NCI-H69 (cell line): Measurements from ENCODE around the gene KRT9.

Experiments used
- DNase-seq: peaks from one replicate; lab custom pipeline; 2025; lab: John Stamatoyannopoulos, UW

KRT9 gene

DNA sequence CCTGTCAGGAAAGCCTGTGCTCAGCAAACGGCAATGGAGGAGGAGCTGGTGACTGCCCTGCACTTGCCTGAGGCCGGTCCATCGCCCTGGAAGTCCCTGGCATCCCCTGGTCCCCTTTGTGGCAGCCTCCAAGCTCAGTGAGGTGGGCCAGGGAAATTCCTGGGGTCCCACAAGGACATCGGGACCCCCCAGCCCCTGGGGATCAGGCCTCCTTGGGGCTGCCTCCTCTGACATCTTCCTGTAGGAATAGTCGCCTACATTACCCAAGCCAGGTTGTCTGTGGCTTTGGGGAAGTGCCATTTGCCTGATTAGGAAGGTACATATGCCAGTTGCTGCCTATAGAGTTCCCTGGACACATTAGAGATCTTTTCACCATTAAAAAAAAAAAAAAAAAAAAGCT, 7.1 kb upstream of the KRT9 start:
- peak; percentile 39 for DNase-seq

DNA sequence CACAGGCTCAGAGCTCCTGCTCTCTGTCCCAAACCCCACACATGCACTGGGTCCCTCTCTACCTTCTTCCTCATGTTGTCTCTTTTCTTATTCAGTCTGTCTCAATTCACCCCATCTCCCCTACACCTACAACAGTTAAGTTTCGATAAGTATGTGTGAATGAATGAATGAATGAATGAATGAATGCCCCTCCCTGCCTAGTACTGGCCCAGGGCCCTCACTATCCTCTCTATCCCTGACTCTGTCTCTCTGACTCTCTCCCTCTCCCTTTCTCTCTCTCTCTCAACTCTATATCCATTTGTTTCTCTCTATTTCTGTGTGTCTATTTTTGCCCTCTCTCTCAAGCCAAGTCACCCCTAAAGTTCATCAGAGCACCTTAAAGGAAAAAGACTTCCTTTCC, 6.7 kb upstream of the KRT9 start:
- no peak for DNase-seq

DNA sequence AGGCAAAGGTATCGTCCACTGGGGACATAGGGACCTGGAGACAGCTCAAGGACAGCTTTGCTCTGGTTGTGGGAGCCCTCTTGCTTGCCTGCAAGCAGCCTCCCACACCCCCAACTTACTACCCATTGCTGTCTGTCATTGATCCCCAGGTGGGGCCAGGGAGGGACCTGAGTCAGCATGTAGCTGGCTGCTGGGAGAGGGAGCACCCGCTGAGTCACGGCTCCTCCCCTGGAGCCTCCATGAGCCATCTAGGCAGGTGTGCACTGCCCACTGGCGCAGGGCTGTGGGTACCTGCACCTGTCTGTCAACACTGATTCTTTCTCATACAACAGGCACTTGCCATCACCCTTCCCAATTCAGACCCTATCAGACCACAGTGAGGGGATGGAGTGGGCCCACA, 4.9 kb upstream of the KRT9 start:
- peak; percentile 75 for DNase-seq

DNA sequence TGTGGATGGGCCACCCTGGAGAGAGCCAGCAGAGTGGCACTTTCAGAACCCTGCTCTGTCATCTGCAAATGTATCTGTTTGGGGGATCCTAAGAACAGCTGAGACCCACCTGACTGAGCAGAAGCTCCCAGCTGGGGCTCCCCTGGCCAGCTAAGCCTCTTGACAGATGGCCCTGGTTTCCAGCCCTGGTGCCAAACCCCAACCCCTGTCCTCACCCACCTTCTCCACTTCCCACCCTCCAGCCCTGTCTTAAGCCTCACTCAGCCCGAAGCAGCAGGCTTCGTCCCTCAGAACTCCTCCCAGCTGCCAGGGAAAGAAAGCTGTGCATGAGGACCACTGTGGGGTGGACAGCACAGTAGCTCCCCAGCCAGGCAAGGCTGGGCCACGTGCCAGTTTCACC, 3.5 kb upstream of the KRT9 start:
- DNase-seq: peak; percentile 47

DNA sequence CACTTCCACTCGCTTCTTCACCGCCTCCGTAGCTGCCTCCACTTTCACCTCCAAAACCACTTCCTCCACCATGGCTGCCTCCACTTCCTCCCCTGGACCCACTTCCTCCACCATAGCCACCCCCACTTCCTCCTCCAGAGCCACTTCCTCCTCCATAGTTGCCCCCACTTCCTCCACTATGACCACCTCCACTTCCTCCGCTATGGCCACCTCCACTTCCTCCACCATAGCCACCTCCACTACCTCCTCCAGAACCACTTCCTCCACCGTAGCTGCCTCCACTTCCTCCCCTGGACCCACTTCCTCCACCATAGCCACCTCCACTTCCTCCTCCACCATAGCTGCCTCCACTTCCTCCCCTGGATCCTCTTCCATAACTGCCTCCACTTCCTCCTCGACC, 4.5 kb downstream of the KRT9 start:
- no peak for DNase-seq

DNA sequence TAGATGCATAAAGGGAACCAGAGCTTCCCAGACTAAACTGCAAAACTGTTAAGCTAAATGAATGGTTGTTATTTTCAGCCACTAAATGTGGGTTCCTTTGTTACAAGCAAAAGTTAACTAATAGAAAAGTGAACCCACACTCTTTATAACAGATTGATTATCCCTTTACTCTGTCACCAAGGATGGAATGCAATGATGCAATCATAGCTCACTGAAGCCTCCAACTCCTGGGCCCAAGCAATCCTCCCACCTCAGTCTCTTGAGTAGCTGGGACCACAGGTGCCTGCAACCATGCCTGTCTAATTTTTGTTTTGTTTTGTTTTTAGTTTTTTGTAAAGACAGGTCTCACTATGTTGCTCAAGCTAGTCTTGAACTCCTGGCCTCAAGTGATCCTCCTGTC, 6.5 kb downstream of the KRT9 start:
- DNase-seq: no peak

DNA sequence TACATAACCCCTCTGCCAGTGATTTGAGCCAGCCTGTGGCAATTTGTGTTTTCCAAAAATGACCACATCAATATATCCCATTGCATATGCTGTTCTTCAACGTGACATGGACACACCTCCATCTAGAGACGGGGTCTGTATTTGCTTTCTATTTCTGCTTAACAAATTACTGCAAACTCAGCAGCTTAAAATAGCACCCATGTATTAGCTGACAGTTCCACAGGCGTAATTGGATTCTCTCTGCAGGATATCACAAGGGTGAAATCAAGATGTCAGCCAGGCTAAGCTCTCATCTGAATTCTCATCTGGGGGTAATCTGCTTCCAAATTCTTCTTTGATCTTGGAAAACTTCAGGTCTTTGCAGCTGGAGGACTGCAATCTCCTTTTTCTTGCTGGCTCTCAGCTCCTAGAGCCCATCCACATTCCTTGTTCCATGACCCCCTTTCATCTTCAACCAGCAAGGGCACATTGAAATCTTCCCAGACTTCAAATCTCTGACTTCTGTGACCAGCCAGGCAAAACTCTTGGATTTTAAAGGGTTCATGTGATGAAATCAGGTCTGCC, 8.2 kb downstream of the KRT9 start:
- DNase-seq: peak; percentile 31

DNA sequence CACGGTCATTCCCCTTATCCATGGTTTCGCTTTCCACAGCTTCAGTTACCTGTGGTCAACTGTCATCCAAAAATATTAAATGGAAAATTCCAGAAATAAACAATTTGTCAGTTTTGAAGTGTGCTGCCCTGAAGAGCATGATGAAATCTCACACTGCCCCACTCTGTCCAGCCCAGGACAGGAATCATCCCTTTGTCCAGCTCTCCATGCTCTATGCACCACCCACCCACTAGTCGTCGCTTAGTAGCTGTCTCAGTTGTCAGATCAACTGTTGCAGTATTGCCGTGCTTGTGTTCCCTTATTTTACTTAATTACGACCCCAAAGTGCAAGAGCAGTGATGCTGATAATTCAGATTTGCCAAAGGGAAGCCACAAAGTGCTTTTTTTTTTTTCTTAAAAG, 10.3 kb downstream of the KRT9 start:
- no peak for DNase-seq

DNA sequence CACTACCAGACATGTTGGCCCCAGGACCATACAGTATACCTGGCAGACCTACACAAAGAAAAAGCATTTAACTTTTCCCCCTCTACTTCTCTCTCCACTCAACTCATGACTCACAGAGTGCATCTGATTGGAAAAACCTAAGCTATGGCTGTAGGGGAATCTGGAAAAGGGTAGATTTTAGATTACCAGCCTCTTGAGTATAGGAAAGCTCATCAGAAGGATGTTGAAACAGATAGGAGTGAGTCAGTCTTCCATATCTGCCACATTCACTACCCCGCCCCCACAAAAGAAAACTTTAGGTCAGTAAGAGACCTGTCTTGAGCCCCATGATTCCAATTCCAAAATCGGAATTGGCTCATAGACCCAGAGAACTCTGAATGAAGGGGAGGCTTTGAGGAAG, 12.3 kb downstream of the KRT9 start:
- no peak for DNase-seq

DNA sequence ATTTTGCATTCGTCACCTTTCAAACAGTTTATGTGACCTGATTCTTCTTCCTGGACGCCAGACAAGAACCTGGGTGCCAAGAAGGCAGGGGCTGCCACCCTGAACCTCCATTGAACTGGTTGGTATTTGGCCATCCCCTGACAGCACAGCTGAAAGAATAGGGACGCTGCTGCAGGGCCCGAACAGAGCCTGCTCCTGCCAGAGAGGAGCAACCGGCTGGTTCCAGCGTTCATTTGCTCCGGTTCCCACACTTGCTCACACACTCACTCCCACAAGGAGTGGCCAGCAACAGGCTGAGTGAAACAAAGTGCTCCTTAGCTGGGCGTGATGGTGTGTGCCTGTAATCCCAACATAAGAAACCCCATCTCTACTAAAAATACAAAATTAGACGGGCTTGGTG, 14.9 kb downstream of the KRT9 start:
- no peak for DNase-seq

DNA sequence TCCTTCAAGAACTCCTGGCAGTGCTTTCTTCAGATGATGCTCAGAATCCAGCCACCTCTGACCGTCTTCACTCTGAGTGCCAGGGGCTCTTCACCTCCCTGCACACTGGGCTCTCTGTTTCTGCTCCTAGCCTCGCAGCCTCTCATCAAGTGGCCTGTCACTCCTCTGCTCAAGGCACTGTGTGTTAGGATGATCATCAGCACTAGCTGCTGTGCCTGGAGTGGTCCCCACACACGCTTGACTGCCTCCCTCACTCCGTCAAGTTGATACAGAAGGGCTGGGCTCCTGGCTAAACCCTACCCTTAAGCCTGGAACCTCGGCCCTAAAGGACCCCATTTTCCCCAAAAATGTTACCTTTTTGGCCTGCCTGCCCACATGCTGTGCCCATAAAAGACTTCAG, 15.6 kb downstream of the KRT9 start:
- no peak for DNase-seq

DNA sequence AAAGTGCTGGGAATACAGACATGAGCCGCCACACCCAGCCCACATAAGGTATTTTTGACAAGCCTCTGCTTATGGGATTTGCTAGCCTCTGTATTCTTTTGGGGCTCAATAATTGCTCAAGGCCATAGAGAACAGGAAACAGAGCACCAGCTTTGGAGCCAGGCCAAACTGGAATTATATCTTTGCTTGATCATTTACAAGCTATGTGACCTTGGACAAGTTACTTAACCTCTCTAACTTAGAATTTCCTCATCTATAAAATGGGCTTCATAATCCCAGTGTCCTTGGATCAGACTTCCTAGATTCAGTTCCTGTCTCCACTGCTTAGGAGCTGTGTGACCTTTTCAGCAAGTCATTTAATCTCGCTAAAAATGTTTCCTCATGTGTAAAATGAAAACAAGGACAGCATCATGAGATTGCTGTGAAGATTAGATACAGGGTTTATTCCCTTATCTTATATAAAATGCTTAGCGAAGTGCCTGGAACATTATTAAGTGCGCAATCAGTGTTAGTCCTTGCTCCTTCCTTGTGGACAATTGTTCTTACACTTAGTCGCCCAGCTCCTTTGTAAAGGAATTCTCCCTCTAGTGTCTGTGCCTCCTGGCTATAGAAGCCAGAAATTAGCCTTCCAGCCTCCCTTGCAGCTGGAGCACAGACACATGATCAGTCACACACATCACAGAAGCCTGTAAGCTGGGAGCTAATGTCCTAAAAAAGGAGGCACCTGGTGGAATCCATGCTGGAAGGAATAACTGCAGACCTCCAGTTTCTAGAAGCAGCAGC, 16.6 kb downstream of the KRT9 start:
- peak; percentile 34 for DNase-seq

DNA sequence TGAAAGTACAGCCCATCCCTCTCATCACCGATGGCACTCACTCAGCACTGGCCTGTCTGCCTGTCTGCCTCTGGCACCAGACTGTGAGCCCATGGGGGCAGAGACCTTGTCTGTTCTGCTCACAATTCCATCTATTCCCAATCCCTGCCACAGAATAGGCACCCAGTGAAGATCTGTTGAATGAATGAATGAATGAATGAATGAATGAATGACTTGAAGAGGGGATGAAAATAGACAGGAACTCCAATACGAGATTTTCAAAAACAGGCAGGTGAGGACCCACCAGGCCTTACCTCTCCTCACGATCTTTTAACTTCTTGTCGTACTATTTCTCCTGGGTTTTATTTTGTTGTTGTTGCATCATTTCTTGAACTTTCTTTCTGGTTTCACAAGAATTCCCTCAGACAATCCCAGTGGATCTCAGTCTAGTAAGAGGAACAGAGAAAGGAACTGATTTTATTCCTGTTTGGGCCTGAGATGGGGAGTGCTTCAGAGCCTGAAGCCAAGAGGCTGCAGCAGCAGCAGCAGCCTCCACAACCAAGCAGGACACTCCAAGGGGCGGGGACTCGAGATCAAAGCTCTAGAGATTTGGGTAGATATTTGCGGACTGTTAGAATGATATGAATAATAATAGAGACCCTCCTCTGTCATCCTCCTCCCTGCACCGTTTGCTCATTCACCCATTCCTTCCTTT, 17.7 kb downstream of the KRT9 start:
- no peak for DNase-seq

DNA sequence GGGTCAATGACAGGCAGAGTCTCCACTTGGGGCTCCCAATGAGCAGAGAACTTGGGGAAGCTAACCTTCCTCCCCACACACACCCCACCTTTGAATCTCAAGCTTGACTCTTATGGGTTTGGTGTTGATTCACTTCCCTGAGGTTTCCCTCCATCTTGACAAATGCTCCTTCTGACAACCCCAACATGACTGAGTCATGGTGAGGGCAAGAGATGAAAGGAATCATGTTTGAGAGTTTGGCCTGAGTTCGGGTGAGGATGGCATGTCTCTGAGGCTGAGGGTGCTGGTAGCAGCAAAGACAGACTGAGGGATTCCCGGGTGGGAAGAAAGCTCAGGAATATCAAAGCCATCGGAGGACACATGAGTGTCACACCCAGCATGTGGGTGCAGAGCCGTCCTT, 18.7 kb downstream of the KRT9 start:
- DNase-seq: no peak

DNA sequence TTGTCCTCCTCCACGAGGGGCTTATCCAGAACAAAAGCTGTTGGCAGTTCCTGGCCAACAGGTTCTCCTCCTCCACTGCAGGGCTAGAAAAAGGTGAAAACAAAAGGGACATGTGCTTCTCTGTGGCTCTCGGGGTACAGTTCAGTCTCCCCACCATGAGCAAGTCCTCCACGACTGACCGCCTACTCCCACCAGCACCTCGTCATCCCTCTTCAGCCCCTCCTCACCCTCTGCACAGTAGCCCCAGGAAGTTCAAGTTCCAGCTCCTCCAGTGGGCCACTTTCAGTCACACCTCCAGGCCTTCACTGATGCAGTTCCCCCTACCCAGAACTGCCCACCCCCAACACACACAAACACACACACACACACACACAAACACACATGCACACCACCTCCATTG, 19.4 kb downstream of the KRT9 start:
- no peak for DNase-seq

DNA sequence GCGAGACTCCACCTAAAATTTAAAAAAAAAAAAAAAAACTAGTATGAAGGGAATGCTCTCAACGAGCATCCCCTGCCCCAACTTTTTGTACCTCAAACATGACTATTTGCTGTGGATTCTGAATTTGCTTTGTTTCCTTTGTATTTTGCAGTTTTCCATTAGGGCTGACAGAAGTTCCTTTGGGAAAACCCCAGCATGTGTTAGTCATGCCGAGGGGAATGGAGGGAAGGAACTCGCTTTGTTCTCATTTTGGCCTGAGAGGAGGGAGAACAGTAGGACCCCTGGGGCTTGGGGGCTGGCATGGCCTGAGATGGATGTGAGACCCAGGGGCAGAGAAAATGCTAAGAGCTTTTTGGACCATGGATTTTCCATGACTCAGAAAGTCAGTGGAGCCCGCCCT, 20.5 kb downstream of the KRT9 start:
- no peak for DNase-seq

DNA sequence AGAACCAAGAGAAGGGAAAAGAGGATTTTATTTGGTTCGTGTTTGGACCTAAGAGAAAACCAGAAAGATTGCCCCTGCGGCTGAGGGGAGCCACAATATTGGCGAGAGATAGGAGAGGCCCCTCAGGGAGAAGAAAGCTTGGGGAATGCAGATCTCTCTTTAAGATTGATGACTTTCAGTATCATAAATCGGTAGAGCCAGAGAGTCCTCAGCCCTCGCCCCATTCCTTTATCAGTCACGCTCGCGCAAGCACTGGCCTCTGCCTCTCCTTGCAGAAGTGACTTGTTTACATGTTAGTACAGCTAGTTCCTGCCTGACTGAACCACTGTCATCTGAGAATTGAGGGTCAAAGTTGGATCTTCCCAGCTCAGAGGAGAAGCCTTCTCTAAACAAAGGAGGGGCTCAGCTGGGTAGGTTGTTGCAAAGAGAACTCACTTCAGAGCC, 22.2 kb downstream of the KRT9 start:
- DNase-seq: no peak

DNA sequence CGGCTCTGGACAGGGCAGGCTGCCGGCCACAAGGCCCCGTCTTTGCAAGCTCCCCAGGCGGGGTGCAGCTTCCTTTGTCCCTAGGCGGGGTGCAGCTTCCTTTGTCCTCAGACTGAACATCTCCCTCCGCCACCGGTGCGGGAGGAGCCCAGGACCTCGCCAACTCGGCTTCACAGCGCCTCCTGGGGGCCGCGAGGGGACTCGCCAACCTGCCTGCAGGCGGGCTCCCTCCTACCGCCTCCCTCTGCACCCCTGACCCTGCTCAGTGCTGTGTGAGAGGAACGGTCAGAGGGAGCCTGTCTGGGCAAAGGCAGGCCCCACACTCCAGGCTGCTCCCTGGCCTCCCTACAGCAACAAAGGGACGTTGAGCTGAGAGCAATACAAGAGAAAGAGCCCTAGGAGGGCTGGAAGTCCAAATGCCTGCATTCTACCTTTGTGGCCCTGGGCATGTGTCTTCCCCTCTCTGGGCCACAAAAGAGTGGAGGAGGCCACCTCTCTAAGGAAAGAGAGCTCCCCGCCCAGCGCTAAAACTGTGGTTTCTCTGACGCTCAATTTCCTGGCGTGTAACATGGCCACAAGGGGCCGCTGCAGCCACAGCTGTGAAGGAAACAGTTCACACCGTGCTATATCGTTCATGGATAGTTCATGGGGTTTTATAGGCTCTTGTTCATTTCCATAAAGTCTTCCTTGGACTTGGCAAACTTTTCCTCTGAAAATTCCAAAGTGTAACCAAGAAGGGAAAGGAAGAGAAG, 22.8 kb downstream of the KRT9 start:
- peak; percentile 92 for DNase-seq

DNA sequence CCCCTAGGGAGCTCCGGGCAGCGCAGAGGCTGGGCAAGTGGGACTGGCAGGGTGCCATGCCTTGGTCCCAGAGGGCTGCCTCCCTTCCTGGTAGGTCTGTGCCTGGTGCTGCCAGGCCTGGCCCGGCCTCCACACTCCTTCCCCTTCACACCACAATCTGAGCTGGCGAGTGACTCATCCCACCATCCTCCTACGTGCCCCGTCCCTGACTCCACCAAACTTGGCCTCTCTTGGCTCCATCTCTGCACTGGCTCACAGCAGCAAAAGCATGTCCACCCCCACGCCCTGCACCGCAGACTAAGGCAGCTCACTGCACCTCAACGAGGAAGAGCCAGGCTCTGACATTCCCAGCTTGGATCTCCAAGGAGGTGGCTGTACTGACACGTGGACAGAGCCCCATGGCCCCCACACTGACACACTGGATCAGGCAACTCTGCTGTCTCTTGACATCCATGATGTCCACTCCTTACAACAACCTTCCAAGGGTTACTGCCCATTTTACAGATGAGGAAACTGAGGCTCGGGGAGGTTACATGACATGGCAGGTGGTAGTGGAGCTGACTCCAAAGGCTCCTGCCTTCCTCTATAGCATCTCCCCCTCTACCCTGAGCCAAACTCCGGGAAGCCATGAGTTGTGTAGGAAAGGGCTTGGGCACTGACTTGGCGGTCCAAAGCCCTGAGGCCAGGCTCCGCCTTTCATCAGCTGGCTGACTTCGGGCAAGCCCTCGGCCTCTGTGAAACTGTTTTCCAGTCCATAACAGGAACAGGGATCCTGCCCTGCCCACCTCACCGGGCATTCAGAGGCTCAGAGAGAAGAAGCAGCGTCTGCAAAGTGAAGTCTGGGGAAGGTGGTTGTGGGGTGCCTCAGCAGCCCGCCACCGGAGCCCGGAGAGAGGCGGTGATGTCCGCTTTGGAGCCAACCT, 23.7 kb downstream of the KRT9 start:
- DNase-seq: peak; percentile 82

DNA sequence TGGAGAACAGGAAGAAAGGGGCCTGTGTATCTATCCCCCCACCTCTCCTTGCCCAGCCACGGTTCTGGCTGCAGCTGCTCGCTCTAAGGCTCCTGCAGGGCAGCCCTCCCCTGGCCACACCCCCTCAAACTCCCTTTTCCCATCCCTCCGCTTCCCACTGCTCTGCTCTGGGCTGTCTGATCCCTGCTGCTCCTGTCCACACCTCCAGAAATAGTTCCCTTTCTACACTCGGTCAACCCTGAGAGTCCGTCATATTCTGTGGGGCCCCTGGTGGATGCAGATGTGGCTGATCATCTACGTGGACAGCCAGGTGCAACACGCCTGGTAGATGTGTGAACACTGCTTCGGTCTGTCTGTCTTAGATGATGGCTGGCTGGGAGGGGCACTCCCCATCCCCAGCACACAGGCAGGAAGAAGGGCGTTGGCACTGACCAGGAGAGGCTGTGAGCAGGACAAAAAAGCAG, 24.4 kb downstream of the KRT9 start:
- peak; percentile 86 for DNase-seq

DNA sequence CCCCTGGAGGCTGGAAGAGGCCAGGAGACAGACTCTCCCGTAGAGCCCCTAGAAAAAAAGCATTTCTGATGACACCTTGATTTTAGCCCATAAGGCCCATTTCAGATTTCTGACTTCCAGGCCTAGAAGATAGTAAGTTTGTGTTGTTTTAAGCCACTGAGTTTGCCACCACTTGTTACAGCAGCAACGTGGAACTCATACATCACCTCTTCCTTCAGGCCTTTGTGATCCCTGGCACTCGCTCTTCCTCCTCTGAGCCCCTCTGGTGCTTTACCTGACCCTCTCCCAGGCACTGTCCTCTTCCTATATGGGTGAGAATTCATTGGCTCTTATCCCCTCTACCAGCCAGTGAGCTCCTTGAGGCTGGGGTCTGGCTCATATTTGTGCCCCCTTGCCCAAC, 25.0 kb downstream of the KRT9 start:
- no peak for DNase-seq
